Right lobe of liver (tissue), 6 donors: ENCODE results near the gene MYL3. TPM values are rescaled to one million over a fixed set of nuclear protein-coding genes. Genes with fewer than 3 reads are reported as not detected.

Experiments
- ATAC-seq, 4 donors: fragments of 200-7000 bp; cut with Tn5 transposase; one replicate each; pipeline ENCODE4 v1.9.1; 2020; ENCODE audit warnings: mild to moderate bottlenecking in 4 of 4, moderate library complexity in 4 of 4
- DNase-seq, 3 donors: peaks; one replicate each; pipeline ENCODE4 v3.0.0-alpha.2; 2020
- H3K27ac ChIP-seq, 3 donors: fragments of 200-600 bp; one replicate each; pipeline ENCODE4 v1.8.0; 2022
- H3K27me3 ChIP-seq, 2 donors: fragments of 200-600 bp; one replicate each; pipeline ENCODE4 v1.8.0; 2022
- H3K36me3 ChIP-seq, 4 donors: fragments of 200-600 bp; sonication (generic) in 1 of 4; one replicate each; pipeline versions ENCODE4 v1.5.1 to v1.8.0; 2017 to 2022; ENCODE audit warnings: control low read depth in 1 of 4
- H3K4me1 ChIP-seq, 4 donors: fragments of 200-600 bp; sonication (generic) in 1 of 4; one replicate each; pipeline versions ENCODE4 v1.5.1 to v1.8.0; 2017 to 2022; ENCODE audit warnings: control low read depth in 1 of 4
- H3K4me3 ChIP-seq, 3 donors: fragments of 200-600 bp; one replicate each; pipeline ENCODE4 v1.8.0; 2022
- H3K9me3 ChIP-seq, 4 donors: fragments of 200-600 bp; sonication (generic) in 1 of 4; one replicate each; pipeline versions ENCODE4 v1.5.1 to v1.8.0; 2017 to 2022; ENCODE audit warnings: control low read depth in 1 of 4
- POLR2A ChIP-seq: fragments of 450-650 bp; IDR thresholded peaks from one replicate; pipeline ENCODE4 v1.6.1; 2017; ENCODE audit warnings: antibody characterized with exemption, mild to moderate bottlenecking
- WGBS: methylation state at CpG from one replicate; pipeline ENCODE4 v1.1.6; 2018; ENCODE audit warnings: low coverage, low lambda C conversion rate; ENCODE audit not compliant: insufficient coverage; ENCODE audit errors: missing lambda C conversion rate; 5-methylcytosine and 5-hydroxymethylcytosine counted together
- intact Hi-C, 2 donors: fragments of 100-400 bp; cut with DNase I; formaldehyde crosslinking; loops; one replicate each; pipeline versions ENCODE4 v1.11.2 to v1.14.1; 2022
- total RNA-seq, 6 experiments: library from RNA; depleted of rRNA in 2 of 6; stranded (reverse); fragments of >200 nt in 2 of 6; fragmentation: NEBNext Ultra II Directional in 3 of 6; extraction: Animal tissue kit (Norgen Biotek cat#: 25700) in 3 of 6; gene quantifications; one replicate each; pipeline versions ENCODE4 v1.1.0 to v1.2.4, GENCODE V29; 2016 to 2023
- TF ChIP-seq, protein P1 (sequence below), 4 donors: fragments of 200-600 bp in 3 of 4; fragments of 450-650 bp in 1 of 4; IDR thresholded peaks; one replicate each; pipeline versions ENCODE4 v1.5.1 to v1.8.0; 2016 to 2022; ENCODE audit warnings: antibody characterized with exemption in 4 of 4, mild to moderate bottlenecking in 2 of 4
- donor health status: DM: no; HTN: yes; CAD: no.
- donor health status: DM: no; HTN: no; CAD: no.
- donor health status: DM: no; HTN: no; CAD: no.
- donor health status: DM: no; HTN: yes; CAD: no.
- donor health status: DM: no; HTN: yes; CAD: no.

MYL3 gene
- total RNA-seq, 6 experiments from 2014 or later, result 0.37 to 2.0 (median 1.00) TPM

DNA sequence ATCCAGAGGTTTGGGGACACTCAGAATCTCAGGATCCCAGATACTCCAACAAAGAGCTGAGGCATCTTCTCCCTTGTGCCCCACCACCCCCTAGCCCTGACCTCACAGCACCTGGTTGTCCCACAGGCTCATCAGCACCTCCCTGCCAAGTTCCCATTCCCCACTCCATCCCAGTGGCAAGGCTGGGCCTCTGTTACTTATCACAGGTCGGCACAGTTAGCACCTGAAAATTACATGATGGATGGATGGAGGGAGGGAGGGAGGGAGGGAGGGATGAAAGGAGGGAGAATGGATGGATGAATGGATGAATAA, 12.8 kb downstream of the MYL3 start:
- 71% methylated on average over 1 of the region's 1 CpG for WGBS

DNA sequence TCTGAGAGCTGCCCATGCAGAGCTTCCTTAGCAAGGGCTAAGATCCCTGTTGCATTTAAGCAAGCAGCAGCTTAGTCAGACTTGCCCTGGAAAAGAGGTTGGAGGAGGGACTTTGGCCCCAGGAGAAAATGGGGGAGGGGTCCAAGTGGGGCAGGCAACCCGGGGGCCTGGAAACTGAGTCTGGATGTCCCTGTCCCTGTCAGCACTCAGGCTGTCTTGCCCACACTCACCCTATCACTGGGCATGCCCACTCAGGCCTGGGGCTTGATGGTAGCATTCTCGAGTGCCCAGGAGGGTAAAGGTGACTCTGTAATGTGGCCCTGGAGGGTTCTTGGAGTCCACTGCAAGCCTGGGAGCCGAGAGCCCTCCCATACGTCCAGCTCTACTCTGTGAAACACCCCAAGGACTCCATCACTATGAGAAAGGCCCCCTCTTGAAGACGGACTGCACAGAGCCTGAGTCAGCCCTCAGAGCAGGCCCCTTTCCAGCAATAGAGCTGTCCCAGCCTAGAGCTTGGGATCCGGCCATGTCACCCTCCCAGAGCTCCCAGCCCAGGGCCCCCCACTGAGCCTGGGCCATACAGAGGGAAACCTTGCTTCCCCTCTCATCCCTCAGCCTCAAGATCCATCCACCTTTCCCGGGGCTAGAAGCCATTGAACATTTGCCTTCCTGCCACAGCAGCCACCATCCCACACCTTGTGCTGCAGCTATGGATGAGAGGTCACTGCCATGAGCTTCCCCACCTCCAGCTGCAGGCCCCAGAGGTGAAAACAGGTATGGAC, 13.4 kb downstream of the MYL3 start:
- Histone ChIP-seq H3K4me1 (no peaks in the 10 kb centered on the region), H3K9me3 (no peaks in the 10 kb centered on the region), H3K27ac (no peak overlapping the region), H3K36me3 (no peaks in the 10 kb centered on the region), H3K4me3 (no peak overlapping the region), H3K27me3 (no peaks in the 10 kb centered on the region)
- intact Hi-C loops, result loop anchor here in 1 of 2 donors (10.0 kb wide), 1 partner anchor 55 kb away; no protein-coding TSS in a partner anchor
- DNase-seq (no peak), ATAC-seq (no peak)
- no peak for TF ChIP-seq POLR2A
- TF ChIP-seq, protein P1, sequence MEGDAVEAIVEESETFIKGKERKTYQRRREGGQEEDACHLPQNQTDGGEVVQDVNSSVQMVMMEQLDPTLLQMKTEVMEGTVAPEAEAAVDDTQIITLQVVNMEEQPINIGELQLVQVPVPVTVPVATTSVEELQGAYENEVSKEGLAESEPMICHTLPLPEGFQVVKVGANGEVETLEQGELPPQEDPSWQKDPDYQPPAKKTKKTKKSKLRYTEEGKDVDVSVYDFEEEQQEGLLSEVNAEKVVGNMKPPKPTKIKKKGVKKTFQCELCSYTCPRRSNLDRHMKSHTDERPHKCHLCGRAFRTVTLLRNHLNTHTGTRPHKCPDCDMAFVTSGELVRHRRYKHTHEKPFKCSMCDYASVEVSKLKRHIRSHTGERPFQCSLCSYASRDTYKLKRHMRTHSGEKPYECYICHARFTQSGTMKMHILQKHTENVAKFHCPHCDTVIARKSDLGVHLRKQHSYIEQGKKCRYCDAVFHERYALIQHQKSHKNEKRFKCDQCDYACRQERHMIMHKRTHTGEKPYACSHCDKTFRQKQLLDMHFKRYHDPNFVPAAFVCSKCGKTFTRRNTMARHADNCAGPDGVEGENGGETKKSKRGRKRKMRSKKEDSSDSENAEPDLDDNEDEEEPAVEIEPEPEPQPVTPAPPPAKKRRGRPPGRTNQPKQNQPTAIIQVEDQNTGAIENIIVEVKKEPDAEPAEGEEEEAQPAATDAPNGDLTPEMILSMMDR (IDR thresholded peaks at IDR 0.05), result no peak
- WGBS, result 27% methylated on average over 1 of the region's 7 CpGs

More for the DNA sequence above, 12.8 kb downstream of the MYL3 start:
- ATAC-seq (no peak), DNase-seq (no peak)
- H3K27ac ChIP-seq, result no peak overlapping the region
- H3K9me3 ChIP-seq, result no peaks in the 10 kb centered on the region
- intact Hi-C loops, result loop anchor here in 1 of 2 donors (10.0 kb wide), 1 partner anchor 54 kb away; no protein-coding TSS in a partner anchor
- H3K27me3 ChIP-seq, result no peaks in the 10 kb centered on the region
- H3K36me3 ChIP-seq, result no peaks in the 10 kb centered on the region
- no peak overlapping the region for H3K4me3 ChIP-seq
- TF ChIP-seq POLR2A, result no peak
- TF ChIP-seq, protein P1 (IDR thresholded peaks at IDR 0.05), result no peak
- no peaks in the 10 kb centered on the region for H3K4me1 ChIP-seq

DNA sequence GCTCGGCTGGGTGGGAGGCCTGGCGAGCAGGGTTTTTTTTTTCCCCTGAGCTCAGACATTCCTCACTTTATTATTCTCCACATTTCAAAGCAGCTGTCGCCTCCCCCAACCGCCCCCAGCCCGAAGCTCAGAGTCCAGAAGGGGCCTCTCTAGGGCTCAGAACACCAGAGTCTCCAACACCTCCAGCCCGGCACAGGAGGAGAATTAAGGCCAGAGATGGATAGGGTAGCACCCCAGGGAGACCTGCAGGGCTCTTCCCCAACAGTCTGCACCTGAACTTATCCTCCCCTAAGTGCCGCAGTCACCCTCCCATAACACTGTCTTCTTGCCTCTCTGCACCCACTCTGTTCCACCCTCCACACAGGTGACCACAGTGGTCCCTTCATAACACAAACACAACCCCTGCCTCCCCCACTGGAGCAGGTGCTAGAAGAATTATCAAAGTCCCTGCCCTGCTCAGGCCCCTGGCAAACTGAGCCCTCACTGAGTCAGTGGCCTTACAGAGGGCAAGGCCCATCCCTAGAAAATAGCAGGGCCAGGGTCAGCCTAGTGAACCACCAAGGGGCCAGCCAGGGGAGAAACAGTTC, 14.1 kb downstream of the MYL3 start:
- Histone ChIP-seq H3K27ac (no peak overlapping the region), H3K36me3 (no peaks in the 10 kb centered on the region), H3K4me1 (no peaks in the 10 kb centered on the region), H3K27me3 (no peaks in the 10 kb centered on the region), H3K4me3 (no peak overlapping the region), H3K9me3 (no peaks in the 10 kb centered on the region)
- DNase-seq (peak in 1 of 3 donors; percentile 34), ATAC-seq (no peak)
- TF ChIP-seq, protein P1 (IDR thresholded peaks at IDR 0.05), result no peak
- TF ChIP-seq POLR2A, result no peak
- intact Hi-C loops, result no loop called here
- WGBS, result 83% methylated on average over 4 of the region's 7 CpGs

DNA sequence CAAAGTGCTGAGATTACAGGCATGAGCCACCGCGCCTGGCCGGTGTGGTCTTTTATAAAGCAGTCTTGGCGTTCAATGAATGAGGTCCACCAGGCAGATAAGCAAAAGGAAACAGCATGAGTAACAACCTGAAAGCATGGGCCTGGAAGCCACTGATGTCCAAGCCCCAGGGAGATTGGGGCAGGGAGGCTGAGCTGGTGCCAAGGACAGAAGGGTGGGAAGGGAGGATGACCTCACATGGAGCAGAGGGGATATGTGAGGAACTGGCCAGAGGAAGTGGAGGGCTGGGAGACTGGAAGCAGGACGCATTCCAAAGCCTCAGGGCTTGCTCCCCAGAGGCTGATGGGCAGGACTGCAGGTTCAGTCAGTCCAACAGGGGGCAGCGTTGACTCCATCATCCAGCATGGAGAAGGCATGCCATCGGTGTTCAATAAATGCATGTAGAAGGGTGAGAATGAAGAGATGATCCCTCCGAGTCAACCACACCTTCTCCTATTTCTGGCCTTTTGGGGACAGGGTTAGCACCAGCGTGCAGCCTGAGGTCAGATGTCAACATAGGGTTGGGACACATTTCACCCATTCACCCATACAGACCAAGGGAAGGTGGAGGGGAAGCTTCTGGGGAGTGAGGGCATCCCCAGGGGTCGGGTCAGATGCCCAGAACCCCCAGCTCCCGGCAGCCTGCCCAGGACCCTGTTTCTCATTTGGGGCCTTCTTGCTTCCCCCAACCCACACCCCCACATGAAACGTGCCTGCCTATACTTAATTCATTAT, 14.8 kb downstream of the MYL3 start:
- Histone ChIP-seq H3K27me3 (no peaks in the 10 kb centered on the region), H3K4me1 (no peaks in the 10 kb centered on the region), H3K27ac (no peak overlapping the region), H3K4me3 (no peak overlapping the region), H3K36me3 (no peaks in the 10 kb centered on the region), H3K9me3 (no peaks in the 10 kb centered on the region)
- TF ChIP-seq, protein P1 (IDR thresholded peaks at IDR 0.05), result peak; percentile 21 to 50 (median 40)
- no peak for TF ChIP-seq POLR2A
- ATAC-seq (no peak), DNase-seq (peak in 1 of 3 donors; percentile 51)
- 74% methylated on average over 4 of the region's 12 CpGs for WGBS
- intact Hi-C loops, result no loop called here
